Right ventricle myocardium inferior (tissue), 1 donor: ENCODE results near the gene KRT26. TPM values are rescaled to one million over a fixed set of nuclear protein-coding genes. Genes with fewer than 3 reads are reported as not detected.

Experiments
- ATAC-seq: fragments of 200-7000 bp; cut with Tn5 transposase; one replicate; pipeline ENCODE4 v1.9.1; 2020; ENCODE audit warnings: mild to moderate bottlenecking, moderate library complexity
- DNase-seq: peaks from one replicate; pipeline ENCODE4 v3.0.0; 2021; ENCODE audit errors: missing footprints
- intact Hi-C: fragments of 100-400 bp; cut with DNase I; formaldehyde crosslinking; loops from one replicate; pipeline ENCODE4 v1.11.0; 2022
- total RNA-seq: library from RNA; stranded (reverse); fragmentation: NEBNext Ultra II Directional; extraction: Animal tissue kit (Norgen Biotek cat#: 25700); gene quantifications from one replicate; pipeline ENCODE4 v1.2.1, GENCODE V29; 2021
- donor health status: DM: no; HTN: yes; CAD: no; lungs with severe emphysema.

The KRT26 gene
- total RNA-seq, 1 donor from 2014 or later = not detected

DNA sequence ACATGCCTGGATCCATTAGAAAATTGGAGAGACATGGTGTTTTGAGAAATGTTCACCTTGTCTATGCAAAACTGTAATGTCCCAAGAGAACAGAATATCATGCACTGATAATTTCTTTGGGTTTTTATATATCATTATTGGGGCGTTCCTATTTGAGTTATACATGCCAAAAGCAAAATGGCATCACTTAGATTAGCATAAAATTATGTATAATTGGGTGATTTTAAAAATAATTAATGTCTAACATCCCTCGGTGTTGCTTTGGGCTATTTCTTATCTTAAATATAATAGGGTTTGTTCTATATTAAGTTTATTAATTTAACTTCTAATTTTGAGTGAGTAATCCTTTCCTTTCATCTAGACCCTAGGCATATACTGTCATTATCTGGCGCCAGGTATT lies 27.9 kb upstream of the KRT26 start, which contains the start of gene KRT28:
KRT28 (minus strand) TSS at position 101 of the 400 bp plus-strand sequence; CDS start at position 35, 66 bp downstream.
- intact Hi-C loops = loop anchor here (5.0 kb wide), 1 partner anchor 522 kb away; no protein-coding TSS in a partner anchor
- DNase-seq (no peak), ATAC-seq (no peak)

DNA sequence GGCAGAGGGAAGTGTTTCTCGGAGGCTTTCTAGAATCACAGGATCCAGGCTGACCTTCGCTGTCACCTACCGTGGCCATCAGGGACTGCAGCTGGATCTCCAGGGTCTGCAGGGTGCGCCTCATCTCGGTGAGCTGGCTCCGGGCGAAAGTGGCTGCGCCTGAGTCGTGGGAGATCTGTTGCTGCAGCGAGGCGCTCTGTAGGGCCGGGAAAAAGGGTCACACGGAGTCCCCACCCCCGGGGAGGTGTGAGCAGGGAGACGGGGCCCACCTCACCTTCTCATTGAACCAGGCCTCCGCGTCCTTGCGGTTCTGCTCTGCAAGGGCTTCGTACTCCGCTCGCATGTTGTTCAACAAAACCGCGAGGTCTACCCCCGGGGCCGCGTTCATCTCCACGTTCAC lies 24.8 kb upstream of the KRT26 start:
- ATAC-seq (no peak), DNase-seq (peak; percentile 41)
- intact Hi-C loops = no loop called here

DNA sequence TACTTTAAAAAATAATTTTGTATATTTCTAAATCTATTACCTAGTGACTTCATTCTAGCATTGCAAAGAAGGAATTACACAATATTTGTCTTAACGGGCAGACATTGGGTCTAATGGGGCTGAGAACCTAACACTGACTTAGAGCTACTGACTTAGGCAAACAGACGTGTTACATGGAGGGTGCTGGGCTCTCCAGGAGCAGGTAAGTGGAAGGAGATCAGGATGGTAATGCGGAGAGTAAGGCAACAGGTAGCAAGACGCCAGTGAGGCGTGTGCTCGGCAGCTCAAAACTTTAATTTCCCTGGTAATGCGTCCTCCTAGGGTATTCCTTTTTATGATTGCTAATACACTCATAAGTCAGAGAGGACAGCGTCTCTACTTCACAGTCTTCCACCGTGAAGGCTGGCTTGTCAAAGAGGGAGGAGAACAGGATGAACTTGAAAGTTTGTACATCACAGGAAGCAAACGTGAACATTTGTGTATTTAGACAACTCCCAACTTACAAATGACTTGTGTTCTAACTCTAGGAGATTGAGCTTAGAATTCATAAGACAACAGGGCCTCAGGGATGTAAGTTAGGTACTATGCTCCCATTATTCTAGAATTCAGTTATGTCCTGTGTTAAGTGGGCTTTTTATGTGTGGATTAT lies 23.1 kb upstream of the KRT26 start:
- intact Hi-C loops = no loop called here
- ATAC-seq = no peak
- DNase-seq = no peak

DNA sequence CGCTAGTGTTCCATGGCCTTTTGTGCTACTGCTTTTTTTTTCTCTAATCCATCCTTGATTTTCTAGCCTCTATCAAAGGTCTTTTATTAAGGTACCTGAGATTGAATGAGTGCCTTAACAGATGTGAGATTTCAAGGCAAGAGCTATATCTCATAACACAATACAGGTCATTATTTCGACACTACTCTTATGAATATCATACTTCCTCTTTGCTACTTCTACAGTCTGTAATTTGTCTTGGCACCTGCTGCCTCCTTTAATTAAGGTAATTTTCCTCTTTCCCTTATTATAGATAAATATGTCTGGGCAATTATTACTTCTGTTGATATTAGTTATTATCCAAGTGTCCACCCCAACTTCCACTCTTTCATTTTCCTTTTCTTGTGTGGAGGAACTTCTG lies 22.5 kb upstream of the KRT26 start:
- intact Hi-C loops = loop anchor here (5.0 kb wide), 1 partner anchor 172 kb away; no protein-coding TSS in a partner anchor
- no peak for ATAC-seq
- DNase-seq = no peak

DNA sequence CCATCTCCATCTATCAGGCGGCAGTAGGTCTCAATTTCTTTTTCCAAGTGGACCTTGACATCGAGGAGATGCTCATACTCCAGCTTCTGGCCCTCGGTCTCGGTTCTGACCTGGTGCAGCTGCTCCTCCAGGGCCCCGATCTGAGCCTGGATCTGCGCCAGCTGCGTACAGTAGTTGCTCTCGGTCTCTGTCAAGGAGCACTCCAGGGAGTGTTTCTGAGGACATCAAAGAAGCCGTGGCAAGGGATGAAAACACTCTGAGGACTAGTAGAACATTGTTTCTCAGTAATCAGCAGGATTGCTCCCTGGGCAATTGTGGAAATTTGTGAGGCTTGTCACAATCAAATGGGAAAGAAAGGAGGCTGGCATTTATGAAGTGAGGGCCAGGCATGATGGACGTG lies 21.8 kb upstream of the KRT26 start:
- ATAC-seq = no peak
- intact Hi-C loops = loop anchor here (5.0 kb wide), 1 partner anchor 172 kb away; no protein-coding TSS in a partner anchor
- no peak for DNase-seq

DNA sequence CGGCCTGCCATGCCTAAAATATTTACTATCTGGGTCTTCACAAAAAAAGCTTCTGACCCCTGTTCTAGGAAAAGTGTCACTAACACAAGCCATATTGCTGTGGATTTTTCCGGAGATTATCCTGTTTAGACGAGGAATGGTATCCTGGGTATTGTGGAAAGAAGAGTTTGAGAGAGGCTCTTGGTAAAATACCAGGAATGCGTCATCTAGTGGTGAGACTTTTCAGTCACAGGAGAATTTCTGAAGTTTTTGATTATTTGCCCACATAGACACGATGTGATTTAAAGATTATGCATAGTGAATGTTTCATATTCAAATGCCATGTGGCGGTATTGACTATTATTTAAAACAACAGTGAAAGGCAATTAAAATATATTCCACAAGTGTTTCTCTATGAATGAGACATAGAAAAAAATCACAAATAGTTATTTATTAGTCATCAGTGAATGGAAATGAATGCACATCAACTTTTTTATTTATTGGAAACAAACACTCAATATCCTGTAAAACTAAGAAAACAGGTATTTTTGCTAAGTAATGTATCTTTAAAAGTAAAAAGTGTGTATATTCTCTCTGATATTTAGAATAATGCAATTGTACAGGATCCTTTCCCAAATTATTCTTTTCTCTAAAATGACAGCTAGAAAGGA lies 19.9 kb upstream of the KRT26 start:
- peak; percentile 73 for ATAC-seq
- intact Hi-C loops = loop anchor here (5.0 kb wide), 1 partner anchor 170 kb away; no protein-coding TSS in a partner anchor
- no peak for DNase-seq

DNA sequence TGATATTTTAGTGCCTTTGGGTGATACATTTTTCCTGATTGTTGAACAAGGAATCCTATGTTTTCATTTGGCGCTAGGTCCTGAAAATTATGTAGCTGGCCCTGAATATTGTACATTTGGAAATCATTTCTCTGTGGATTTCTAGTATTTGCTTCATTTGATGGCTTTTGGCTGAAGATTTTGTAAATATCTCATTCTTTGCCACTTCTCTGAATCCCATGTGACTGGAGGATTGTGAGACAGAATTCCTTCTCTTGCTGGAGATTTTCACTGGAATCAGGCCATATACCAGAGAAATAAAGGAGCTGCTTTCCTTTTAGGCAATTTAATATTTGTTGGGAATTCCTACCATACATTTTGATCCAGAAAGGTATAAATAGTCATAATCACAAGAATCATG lies 19.1 kb upstream of the KRT26 start:
- ATAC-seq (peak; percentile 62), DNase-seq (no peak)
- intact Hi-C loops = loop anchor here (5.0 kb wide), 1 partner anchor 169 kb away; no protein-coding TSS in a partner anchor

DNA sequence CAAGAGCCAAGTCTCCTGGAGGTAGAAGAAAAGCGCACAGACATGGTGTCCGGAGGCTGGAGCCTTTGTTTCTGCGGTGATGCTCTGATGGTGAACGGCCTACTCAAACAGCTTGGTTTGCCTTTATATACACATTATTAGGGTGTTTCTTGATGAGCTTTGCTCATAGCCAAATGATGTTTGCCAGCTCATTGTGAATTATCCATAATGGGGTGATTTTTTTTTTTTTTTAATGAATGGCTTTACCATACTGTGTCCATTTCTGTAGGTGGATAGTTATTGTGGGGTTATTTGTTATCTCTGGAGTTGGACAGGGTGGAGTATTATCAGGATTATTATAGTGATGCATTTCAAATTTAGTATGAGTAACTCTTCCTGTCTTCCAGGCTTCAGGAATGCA lies 10.4 kb upstream of the KRT26 start, which contains the start of gene KRT27:
KRT27 (minus strand) TSS at position 101 of the 400 bp plus-strand sequence; CDS start at position 44, 57 bp downstream.
- intact Hi-C loops = no loop called here
- DNase-seq (no peak), ATAC-seq (no peak)

DNA sequence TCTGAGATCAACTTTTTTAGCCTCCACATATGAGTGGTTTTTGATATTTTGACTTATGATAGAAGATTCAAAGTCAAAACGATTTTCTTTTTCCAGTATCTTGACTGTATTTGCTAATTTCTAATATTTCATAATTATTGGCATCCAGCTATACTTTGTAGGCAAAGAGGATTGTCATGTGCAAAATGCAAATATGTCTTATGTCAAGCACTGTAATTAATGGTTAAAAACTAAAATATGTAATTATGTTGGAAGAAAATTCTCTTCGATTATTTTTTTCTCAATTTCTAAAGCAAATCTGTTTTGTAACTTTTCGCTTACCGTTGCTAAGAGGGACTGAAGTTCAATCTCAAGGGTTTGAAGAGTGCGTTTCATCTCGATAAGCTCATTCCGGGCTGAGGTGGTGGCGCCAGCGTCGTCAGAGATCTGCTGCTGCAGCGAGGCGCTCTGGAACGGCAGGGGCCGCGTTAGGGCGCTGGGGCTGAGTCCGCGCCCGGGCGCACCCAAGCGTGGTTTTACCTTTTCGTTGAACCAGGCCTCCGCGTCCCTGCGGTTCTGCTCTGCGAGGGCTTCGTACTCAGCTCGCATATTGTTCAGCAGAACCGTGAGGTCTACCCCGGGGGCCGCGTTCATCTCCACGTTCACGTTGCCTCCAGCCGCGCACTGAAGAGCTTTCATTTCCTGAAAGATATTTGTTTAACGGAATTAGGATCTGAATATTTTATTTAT lies 7.3 kb upstream of the KRT26 start:
- intact Hi-C loops = no loop called here
- no peak for ATAC-seq
- no peak for DNase-seq

DNA sequence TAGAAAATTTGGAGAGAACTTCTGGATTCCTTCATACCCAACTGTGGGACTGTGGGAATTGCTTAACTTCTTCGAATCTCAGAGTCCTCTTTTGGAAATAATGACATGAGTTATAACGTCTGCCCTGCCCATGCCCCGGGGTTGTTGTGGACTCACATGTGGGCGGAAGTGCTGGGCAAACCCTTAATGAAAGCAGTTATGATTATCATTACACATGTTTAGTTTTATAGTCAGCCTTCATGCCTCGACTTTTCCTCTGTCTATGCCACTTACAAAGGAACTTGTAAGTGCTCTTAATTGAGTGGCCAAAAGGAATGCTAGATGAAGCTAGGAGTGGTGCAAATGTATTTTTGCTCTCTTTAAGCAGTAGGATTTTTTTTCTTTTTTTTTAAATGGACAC lies 6.5 kb upstream of the KRT26 start:
- DNase-seq = no peak
- no peak for ATAC-seq
- intact Hi-C loops = no loop called here

DNA sequence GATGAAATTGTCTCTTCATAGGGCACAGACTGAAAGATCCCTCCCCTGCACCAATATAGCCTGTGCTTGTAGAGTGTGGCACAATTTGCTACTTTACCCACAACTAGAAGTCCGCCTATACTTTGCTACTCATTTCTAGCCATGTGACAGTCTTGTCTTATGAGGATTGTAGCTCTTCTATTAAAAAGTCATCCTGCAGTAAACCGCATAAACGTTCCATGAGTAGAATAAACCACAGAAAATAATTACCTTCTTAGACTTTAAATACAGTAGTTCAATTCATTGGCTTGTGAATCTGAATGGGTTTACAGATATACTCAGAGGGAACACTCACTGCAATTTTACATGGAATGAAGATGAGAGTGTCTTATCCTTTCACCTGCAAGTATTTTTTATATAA lies 6.0 kb upstream of the KRT26 start:
- intact Hi-C loops = no loop called here
- DNase-seq (no peak), ATAC-seq (no peak)

DNA sequence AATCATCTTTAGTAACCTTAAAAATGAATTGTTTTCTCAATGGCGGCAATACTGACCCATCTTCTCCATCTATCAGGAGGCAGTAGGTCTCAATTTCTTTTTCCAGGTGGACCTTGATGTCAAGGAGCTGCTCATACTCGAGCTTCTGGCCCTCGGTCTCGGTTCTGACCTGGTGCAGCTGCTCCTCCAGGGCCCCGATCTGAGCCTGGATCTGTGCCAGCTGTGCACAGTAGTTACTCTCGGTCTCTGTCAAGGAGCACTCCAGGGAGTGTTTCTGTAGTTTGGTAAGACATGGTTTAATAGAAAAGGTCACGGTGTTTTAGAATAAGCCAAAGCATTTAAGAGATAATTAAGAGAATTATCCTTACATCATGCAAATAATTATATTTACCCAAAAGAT lies 5.5 kb upstream of the KRT26 start:
- ATAC-seq (no peak), DNase-seq (no peak)
- intact Hi-C loops = no loop called here

DNA sequence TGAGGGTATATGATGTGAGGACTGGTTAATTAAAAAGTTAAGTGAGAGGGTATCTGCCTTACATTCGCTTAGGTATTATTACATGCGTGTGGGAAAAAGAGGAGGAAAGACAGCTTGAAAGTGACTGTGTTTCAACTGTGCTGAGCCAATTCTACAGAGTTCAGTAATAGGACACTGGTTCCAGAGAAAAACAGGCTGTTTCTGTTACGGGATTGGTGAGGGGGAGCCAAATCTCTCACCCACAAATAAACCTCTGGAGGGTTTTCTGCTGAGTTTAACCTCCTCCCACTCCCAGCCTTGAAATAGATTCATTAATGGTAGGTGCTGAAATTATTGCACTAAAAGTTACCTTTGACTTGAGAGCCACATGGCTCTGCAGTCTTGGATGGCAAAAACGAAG lies 3.9 kb upstream of the KRT26 start:
- ATAC-seq (peak; percentile 86), DNase-seq (no peak)
- intact Hi-C loops = no loop called here

DNA sequence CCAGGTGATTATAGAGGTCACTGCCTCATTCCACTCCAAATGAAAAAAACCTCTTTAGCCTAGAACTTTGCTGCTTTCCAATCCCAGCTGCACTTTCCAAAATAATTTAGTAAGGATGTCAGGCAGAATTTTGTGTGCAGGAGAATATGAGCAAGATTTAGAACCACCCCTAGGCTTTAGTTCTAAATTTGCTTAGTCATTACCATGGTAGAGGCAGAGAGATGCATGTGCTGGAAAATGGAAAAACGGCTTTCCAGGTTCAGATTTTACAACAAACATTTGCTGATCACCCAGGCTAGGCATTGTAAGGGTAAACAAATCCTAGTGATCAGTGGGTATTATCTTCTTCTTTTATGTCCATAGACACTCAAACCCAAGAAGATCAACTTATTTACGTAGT lies 6.3 kb downstream of the KRT26 start:
- ATAC-seq (no peak), DNase-seq (no peak)
- intact Hi-C loops = no loop called here

DNA sequence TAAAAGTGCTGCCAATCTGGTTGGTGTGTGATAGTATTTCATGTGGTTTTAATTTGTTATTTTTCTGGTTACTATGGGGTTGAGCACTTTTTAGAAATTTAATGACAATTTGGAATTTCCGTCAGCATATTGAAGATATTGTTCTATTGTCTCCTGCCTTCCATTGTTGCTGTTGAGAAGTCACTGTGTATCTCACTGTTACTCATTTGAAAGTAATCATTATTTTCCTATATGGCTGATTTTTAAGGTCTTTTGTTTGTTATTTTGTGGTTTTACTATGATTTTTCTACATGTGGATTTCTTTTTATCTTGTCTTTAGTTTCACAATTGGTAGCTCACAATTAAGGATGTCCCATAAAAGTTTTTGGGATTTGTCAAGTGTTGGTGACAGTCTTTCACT lies 8.2 kb downstream of the KRT26 start:
- ATAC-seq (no peak), DNase-seq (no peak)
- intact Hi-C loops = no loop called here

DNA sequence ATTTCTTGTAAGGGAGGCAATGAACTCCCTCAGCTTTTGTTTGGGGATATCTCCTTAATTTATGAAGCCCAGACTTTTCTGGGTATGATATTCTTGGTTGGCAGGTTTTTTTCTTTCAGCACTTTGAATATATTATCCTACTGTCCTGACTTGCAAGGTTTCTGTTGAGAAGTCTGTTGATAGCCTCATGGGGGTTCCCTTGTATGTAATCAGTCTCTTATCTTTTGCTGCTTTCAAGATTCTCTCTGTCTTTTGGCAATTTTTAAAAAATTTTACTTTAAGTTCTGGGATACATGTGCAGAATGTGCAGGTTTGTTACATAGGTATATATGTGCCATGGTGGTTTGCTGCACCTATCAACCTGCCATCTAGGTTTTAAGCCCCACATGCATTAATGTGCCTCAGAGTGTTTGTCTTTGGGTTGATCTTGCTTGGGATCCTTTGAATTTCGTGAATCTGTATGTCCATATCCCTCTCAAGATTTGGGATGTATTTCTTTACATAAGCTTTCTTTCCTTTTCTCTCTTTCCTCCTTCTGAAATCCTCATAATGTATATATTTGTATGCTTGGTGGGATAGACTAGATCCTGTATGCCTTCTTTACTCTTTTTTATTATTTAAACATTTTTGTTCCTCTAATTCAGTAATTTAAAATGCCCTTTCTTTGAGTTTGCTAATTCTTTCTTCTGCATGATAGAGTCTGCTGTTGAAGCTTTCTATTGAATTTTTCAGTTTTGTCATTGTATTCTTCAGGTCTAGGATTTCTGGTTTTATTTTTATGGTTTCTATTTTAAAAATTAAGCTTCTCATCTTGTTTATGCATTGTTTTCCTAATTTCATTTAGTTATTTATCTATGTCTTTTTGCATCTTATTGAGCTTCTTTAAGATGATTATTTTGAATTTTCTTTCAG lies 11.6 kb downstream of the KRT26 start:
- intact Hi-C loops = no loop called here
- DNase-seq (no peak), ATAC-seq (no peak)

DNA sequence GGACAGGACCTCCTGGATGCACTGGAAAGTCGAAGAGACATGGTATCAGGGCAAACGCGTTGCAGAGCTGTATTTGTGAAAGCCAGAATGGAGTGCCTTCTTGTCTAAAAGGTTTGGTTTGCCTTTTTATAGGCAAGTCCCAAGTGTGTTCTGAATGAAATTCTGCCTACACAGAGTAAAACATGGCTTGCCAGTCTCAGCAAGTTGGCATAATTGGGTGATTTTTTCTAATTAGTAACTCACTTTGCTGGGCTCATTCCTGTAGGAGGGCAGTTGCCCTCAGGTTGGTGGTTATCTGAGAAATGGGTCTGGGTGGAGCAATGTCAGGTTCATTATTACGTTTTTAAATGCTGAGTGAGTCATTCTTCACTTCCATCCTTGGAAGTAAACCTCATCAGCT lies 16.8 kb downstream of the KRT26 start, which contains the start of gene KRT25:
KRT25 (minus strand) TSS at position 101 of the 400 bp plus-strand sequence; CDS start at position 41, 60 bp downstream.
- DNase-seq = no peak
- ATAC-seq = no peak
- intact Hi-C loops = no loop called here

DNA sequence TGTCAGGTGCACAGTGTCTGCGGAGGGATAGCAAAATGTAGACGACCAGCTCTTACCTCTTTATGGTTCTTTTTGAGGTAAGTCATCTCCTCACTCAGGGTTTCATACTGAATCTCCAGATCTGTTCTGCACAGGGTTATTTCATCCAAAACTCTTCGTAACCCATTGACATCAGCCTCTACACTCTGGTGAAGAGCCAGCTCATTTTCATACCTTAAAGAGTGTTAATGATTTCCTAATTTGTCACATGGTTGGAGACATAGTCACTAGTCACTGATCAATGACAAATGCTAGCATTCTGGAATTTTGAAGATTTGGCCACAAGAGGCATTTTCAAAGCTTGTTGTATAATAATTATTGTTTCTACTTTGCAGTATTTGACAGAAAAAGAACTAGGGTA lies 18.2 kb downstream of the KRT26 start:
- intact Hi-C loops = no loop called here
- ATAC-seq = no peak

DNA sequence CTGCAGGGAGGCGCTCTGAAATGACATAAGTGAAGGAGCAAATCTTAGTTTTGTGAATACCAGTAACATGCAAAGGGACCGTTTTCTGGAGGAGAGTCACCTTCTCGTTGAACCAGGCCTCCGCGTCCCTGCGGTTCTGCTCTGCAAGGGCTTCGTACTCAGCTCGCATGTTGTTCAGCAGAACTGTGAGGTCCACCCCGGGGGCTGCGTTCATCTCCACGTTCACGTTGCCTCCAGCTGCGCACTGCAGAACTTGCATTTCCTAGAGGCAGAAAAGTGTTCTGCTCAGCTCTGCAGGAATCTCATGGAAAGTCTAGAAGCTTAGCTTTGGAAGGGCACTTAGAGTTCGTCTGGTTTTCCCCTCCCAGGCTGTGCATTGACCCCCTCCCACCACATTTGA lies 20.9 kb downstream of the KRT26 start:
- intact Hi-C loops = no loop called here
- DNase-seq = no peak

More for the DNA sequence above, 18.2 kb downstream of the KRT26 start:
- DNase-seq = no peak

More for the DNA sequence above, 20.9 kb downstream of the KRT26 start:
- ATAC-seq = no peak
